ENCODE measurements around the gene ZNF570.
A peak's percentile ranks its signal among the peaks of the same experiment; 100 is the strongest.

The ZNF570 gene

DNA sequence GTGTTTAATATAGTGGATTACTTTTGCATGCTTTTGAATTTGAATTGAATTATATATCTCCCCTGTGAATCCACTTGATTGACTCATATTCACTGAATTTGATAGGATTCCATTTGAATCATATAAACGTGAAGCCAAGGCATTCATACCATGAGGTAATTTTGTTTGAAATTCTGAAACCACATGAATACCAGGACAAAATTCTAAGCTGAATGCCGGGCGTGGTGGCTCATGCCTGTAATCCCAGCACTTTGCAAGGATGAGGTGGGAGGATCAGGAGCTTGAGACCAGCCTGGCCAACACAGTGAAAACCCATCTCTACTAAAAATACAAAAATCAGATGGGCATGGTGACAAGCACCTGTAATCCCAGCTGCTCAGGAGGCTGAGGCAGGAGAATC, 42.0 kb downstream of the ZNF570 start:
- TF ChIP-seq CTCF (conservative IDR thresholded peaks at IDR 0.05; ENCODE audit: control insufficient read depth, insufficient read depth, low read depth, low read length): no peak
- DNase-seq (ENCODE audit: low read depth): no peak
- no peak overlapping the region for H3K4me3 ChIP-seq (ENCODE audit: control insufficient read depth, low read depth, low read length)

DNA sequence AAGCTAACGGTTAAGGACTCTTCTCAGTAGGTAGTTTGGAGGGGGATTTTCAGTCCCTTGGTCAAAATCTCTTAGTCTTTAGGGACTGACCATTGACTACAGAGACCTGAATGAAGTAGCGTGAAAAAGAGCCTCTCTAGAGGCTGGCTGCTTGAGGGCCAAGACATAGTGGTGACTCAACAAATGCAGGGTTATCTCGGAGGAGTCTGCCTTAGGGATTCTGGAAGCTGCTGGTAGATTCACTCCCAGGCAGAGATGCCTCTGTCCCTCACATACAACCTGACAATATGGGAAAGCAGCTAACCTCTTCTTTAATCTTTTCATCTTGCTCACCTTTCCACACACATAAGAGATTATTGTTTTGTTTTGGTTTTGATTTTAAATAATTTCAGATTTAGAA, 42.7 kb downstream of the ZNF570 start:
- DNase-seq (ENCODE audit: low read depth): no peak
- TF ChIP-seq CTCF (conservative IDR thresholded peaks at IDR 0.05; ENCODE audit: control insufficient read depth, insufficient read depth, low read depth, low read length): no peak
- no peak overlapping the region for H3K4me3 ChIP-seq (ENCODE audit: control insufficient read depth, low read depth, low read length)

DNA sequence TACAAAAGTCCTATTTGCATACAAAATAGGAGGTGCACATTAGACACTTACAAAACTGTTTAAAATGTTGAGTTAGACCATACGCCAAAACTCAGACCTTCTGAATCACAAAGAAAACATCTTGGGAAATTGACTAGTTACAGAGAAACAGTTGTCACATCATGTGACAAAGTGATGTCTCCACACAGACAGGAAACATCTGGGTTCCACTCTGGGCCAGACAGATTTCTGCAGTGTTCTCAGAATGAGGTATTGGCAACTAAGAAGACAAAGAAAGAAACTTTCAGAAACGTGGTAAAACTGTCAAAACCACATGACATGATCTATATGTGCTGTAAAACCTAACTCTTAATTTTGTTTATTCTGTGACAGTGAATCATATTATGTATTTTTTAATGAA, 44.2 kb downstream of the ZNF570 start:
- H3K4me3 ChIP-seq (ENCODE audit: control insufficient read depth, low read depth, low read length): no peak overlapping the region
- DNase-seq (ENCODE audit: low read depth): no peak
- TF ChIP-seq CTCF (conservative IDR thresholded peaks at IDR 0.05; ENCODE audit: control insufficient read depth, insufficient read depth, low read depth, low read length): no peak

- no peak overlapping the region for H3K4me3 ChIP-seq (ENCODE audit: control insufficient read depth, low read depth, low read length)
- DNase-seq (ENCODE audit: low read depth): peak; percentile 14
- no peak for TF ChIP-seq CTCF (conservative IDR thresholded peaks at IDR 0.05; ENCODE audit: control insufficient read depth, insufficient read depth, low read depth, low read length)
Observed at GRCh38 chr19:37519890-37520289, 50.7 kb downstream of the ZNF570 start.

DNA sequence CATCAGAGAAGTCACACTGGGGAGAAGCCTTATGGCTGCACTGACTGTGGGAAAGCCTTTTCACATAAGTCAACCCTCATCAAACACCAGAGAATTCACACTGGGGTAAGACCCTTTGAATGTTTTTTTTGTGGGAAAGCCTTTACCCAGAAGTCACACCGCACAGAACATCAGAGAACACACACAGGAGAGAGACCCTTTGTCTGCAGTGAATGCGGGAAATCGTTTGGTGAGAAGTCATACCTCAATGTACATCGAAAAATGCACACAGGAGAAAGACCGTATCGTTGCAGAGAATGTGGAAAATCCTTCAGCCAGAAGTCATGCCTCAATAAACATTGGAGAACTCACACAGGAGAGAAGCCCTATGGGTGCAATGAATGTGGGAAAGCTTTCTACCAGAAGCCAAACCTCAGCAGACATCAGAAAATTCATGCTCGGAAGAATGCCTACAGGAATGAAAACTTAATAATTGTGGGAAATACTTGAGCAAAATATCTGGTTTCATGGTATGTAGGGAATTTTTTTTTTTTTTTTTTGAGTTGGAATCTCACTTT, 68.3 kb downstream of the ZNF570 start:
- DNase-seq (ENCODE audit: low read depth): peak; percentile 24
- no peak for TF ChIP-seq CTCF (conservative IDR thresholded peaks at IDR 0.05; ENCODE audit: control insufficient read depth, insufficient read depth, low read depth, low read length)
- H3K4me3 ChIP-seq (ENCODE audit: control insufficient read depth, low read depth, low read length): no peak overlapping the region

Data from fibroblast of mammary gland (primary cell).